Esophagus squamous epithelium (tissue), 4 donors: ENCODE data around the gene PPY.

Source experiments
- POLR2A ChIP-seq, 4 donors: fragments of 450-650 bp; IDR thresholded peaks; one replicate each; pipeline ENCODE4 v1.6.1; 2017; ENCODE audit warnings: antibody characterized with exemption in 4 of 4, mild to moderate bottlenecking in 4 of 4, moderate library complexity in 3 of 4
- TF ChIP-seq, protein P1 (sequence below), 6 experiments: fragments of 450-650 bp in 4 of 6; fragments of 200-600 bp in 2 of 6; sonication (generic) in 2 of 6; IDR thresholded peaks; one replicate each; pipeline ENCODE4 v1.5.1; 2016 to 2019; ENCODE audit warnings: antibody characterized with exemption in 6 of 6, mild to moderate bottlenecking in 4 of 6, moderate library complexity in 4 of 6

DNA sequence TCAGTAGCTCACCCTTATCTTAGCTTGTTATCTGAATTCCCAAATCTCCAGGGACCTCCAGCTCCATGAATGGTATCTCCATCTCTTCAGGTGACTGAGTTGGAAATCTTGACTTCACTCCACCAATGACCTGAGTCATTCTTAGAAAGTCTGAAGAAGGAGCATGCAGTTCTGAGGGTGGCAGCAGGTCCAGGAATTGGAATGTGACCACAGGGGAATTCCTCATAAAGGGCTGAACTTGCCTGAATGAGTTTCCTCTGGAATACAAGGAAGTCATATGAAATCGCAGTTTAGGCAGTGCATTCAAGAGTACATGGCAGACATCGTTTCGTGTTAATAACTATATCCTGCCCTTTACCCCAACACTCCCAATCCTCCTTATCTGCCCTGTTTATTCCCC, 24.0 kb upstream of the PPY start:
- TF ChIP-seq, protein P1, sequence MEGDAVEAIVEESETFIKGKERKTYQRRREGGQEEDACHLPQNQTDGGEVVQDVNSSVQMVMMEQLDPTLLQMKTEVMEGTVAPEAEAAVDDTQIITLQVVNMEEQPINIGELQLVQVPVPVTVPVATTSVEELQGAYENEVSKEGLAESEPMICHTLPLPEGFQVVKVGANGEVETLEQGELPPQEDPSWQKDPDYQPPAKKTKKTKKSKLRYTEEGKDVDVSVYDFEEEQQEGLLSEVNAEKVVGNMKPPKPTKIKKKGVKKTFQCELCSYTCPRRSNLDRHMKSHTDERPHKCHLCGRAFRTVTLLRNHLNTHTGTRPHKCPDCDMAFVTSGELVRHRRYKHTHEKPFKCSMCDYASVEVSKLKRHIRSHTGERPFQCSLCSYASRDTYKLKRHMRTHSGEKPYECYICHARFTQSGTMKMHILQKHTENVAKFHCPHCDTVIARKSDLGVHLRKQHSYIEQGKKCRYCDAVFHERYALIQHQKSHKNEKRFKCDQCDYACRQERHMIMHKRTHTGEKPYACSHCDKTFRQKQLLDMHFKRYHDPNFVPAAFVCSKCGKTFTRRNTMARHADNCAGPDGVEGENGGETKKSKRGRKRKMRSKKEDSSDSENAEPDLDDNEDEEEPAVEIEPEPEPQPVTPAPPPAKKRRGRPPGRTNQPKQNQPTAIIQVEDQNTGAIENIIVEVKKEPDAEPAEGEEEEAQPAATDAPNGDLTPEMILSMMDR (IDR thresholded peaks at IDR 0.05), result no peak
- no peak for TF ChIP-seq POLR2A (IDR thresholded peaks at IDR 0.05)
